ENCODE measurements around the gene DPYD.

The DPYD gene

DNA sequence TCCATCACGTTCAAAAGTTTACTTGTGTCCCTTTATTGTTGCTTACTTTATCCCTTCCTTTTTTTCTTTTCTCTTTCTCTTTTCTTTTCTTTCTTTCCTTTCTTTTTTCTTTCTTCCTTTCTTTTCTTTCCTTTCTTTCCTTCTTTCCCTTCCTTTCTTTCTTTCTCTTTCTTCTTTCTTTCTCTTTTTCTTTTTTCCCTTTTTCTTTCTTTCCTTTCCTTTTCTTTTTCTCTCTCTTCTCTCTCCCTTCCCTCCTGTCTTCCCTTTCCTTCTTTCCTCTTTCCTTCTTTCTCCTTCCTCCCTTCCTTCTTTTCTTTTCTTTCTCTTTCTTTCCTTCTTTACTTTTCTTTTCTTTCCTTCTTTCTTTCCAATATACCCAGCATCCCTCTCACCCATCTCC is 391.2 kb downstream of the DPYD start:
- DNase-seq (ENCODE audit: low read depth) = no peak

- no peak for DNase-seq (ENCODE audit: low read depth)
These were observed 396.6 kb downstream of the DPYD start for GRCh38 chr1:97524211-97524610.

- no peak for DNase-seq (ENCODE audit: low read depth)
These were observed 404.2 kb downstream of the DPYD start for GRCh38 chr1:97516588-97516987.

DNA sequence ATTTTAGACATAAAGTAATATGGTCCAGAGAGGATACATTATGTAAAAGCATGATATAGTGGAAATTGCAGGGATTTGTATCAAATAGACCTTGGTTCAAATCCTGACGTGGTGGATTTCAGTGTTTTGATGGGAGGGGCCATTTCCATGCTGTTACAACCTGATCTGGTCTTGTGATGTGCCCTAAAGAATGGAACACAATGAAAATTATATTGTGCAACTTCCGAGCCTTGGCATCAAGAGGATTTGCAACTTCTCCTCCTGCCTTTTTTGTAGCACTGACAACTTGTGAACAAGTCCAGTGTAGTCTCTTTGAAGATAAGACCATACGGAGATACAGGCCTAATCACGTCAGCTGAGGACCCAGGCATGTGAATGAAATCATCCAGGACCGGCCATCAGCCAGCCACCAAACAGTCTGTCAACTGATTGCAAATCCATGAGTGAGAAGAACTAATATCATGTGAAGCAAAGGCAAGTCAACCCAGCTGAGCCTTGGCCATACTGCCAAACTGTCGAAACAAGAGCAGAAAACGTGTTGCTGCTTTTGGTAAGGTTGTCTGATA is 412.1 kb downstream of the DPYD start:
- no peak for DNase-seq (ENCODE audit: low read depth)

GRCh38 chr1:97507863-97508262 is 413.0 kb downstream of the DPYD start:
- no peak for DNase-seq (ENCODE audit: low read depth)

DNA sequence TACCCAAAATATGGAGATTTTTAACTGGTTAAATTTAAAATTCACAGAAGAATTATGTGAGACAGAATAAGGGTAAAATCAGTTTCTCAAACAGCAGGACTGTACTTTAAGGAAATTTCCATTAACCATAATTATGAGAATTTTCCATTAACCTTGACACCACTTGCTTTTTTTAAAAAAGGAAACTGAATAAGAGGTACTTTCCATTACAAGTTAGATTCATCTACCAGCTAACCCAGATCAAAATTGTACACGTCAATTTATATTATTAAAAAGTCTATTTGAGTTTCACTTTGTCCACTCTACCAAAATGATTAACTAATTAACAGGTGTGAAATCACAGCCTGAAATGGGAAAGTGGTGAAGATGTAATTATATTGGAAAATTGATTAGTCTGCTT is 414.5 kb downstream of the DPYD start:
- no peak for DNase-seq (ENCODE audit: low read depth)

DNA sequence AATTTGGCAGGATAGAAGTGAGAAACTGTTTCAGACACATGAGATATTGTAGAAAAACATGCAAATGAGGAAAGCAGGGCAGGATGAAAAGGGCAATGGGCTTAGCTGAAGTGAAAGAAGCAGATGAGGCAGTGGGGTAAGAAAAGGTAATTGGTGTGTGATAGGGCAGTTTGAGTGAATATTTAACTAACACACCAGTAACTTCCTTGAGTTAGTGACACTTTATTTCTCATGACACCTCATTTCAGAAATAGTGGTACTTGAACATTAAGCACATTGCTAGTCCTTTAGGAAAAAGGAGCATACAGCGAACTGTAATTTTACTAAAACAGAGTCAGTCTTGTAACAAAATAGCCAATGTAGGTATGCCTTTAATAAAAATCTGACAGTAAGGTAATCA is 415.0 kb downstream of the DPYD start:
- no peak for DNase-seq (ENCODE audit: low read depth)

DNA sequence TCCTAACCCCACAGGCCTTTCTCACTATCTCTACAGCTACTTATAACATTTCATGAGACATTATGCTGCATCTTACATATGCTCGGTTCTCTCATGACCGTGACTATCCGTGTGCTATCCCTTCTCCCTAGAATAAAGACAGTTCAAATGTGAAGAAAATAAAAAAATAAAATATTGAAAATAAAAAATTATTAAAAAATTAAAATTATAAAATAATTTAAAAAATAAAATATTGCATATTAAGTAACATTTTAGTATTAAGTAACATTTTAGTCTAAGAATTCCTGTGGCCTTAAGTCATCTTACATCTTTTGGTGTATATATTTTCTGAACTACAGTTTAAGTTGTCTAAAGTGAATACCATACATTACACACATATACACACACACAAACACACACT is 415.5 kb downstream of the DPYD start:
- no peak for DNase-seq (ENCODE audit: low read depth)

GRCh38 chr1:97502360-97502759 is 418.5 kb downstream of the DPYD start:
- DNase-seq (ENCODE audit: low read depth) = no peak

DNA sequence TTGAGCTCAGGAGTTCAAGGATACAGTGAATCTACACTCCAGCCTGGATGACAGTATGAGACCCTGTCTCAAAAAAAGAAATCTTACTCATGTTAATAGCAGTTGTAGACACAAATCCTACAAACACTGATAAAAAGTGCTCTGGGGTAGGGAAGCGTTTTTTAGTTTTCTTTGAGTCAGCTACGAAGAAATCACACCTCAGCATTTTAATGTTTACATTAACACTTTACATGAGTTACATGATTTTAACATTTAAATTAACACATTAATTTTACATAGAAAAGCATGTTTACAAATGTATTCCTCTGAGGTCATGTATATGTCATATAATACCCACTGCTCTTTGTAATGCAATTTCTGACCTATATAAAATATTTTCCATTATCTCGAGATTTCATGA is 419.2 kb downstream of the DPYD start:
- no peak for DNase-seq (ENCODE audit: low read depth)

DNA sequence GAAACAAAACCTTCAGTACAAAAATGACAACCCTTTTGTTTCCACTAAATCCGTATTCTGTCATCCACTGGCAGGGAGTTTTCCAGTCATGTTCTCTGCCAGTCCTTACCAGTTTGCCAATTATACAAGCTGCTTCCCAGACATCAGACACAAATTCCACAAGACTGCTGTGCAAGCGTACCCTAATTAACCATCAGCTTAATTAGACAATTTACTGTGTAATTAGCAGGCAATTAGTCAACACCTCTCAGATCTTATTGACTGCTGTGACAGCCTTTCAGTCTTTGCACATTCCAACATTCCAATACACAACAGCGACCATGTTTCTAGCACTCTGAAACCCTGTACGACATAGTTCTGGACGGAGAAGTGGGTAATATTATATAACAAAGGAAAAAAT is 420.1 kb downstream of the DPYD start:
- no peak for DNase-seq (ENCODE audit: low read depth)

GRCh38 chr1:97499667-97500066 is 421.2 kb downstream of the DPYD start:
- DNase-seq (ENCODE audit: low read depth) = no peak

DNA sequence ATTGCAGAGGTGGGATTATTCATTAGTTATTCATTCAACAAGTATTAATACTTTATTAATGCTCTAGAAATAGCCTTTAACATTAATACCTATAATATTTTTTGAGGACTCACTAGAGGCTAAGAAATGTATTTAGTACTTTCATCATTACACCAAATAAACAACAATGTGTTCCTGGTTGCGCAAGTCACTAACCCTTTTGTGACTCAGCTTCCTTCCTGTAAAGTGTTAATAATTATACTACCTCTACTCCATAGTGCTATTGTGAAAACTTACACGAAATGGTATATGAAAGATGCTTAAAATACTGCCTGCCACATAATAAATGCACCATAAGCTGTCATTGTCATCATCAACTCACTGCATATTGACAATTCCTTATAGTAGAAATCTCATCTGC is 431.0 kb downstream of the DPYD start:
- no peak for DNase-seq (ENCODE audit: low read depth)

GRCh38 chr1:97488530-97488929 is 432.3 kb downstream of the DPYD start:
- no peak for DNase-seq (ENCODE audit: low read depth)

DNA sequence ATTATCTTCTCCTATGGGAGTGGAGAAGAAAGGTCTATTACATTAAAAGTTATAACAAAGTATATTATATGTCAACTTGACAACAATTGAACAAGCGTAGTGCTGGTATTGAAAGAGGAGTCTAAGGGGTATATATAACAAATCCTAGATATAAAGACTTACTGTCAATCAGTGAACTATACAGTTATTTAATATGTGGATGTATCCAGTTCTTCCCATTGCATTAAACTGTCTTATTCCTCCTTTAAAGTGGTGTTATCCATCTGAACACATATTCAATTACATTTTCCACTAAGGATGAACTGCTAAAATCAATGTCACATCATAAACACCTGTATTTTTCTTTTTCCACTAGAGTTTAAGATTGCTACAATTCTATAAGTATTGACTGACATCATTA is 438.8 kb downstream of the DPYD start:
- DNase-seq (ENCODE audit: low read depth) = no peak

- DNase-seq (ENCODE audit: low read depth) = no peak
These were observed 453.4 kb downstream of the DPYD start for GRCh38 chr1:97467445-97467844.

GRCh38 chr1:97464305-97464704 is 456.5 kb downstream of the DPYD start:
- DNase-seq (ENCODE audit: low read depth) = no peak

DNA sequence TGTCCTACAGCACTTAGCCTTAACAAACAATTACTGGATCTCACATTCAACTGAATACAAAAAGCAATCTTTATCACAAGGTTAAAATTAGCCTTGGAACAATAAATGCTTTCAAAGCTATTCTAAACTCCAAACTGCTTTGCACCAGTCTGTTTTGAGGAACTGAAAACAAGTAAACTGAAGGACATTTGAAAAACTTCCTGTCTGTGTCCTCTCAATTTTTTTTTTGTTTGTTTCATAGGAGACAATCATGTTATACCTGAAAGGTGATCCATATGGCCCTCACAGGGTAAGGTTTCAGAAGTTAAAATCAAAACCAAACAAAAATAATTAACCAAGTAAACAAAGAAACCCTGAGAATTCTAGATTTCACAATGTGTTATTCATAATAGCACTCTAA is 459.1 kb downstream of the DPYD start:
- no peak for DNase-seq (ENCODE audit: low read depth)

- no peak for DNase-seq (ENCODE audit: low read depth)
These were observed 463.3 kb downstream of the DPYD start for GRCh38 chr1:97457446-97458089.

DNA sequence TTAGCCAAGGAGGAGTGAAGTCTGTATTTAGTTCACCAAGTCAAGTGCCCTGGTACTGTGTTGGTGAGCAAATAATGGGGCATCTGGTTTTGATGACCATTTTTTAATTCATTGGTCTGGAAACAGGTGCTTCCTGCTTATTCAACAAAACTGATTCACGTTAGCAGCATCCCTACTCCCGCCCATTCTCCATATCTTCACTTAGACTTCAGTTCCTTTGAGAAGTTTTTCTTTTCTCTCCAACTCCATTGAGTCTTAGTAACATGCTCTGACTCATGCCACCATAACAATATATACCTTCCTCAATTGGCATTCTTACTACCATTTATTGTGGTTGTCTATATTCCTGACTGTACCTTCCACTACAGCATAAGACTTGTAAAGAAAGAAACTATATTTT is 468.9 kb downstream of the DPYD start:
- no peak for DNase-seq (ENCODE audit: low read depth)

DNA sequence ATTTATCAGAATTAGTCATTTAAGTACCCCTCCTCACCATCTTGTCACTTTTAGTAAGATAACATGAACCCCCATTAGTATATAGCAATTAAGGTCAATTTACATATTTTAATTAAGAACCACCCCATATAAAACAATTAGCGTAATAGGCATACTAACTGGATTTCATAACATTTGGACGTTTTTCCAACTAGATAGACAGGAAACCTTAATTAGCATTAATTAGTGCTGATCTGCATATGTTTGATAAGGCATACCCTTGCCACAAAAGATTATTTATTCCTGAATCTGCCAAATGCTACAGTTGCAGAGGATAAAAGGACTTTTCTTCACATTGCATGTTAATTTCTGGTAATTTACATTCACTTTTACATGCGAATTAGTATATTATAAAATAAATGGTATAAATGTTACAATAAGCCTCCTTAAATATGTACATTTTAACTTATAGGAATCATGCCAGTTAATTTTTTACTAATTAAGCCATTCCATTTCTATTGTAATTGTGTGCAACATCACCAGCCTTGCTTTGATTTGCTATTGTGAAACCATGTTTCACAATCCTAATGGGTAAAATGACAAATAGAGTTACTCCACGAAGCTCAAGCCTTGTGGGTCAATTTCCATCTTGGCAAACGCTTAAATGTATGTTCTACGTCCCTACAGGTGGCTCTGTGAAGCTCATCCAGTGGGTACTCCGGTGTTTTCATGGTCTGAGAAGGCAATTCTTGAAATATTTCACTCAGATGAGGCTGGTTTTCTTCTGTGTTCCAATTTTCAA is 469.6 kb downstream of the DPYD start:
- DNase-seq (ENCODE audit: low read depth) = no peak

GRCh38 chr1:97441966-97442365 is 478.9 kb downstream of the DPYD start:
- DNase-seq (ENCODE audit: low read depth) = no peak

- DNase-seq (ENCODE audit: low read depth) = no peak
These were observed 487.0 kb downstream of the DPYD start for GRCh38 chr1:97433824-97434177.
